GM21390 (cell line): ENCODE measurements around the gene KIAA1328.
A peak's percentile ranks its signal among the peaks of the same experiment; 100 is the strongest.
"Not testable (repeated sequence)": the region's sequence is repeated elsewhere in the genome, so short reads cannot be mapped to it uniquely, and the experiment has no call there.

Experiments
- ATAC-seq: cut with Tn5 transposase; IDR thresholded peaks from one replicate; pipeline ENCODE4 v1.9.1; 2021; ENCODE audit not compliant: unreplicated experiment

KIAA1328 gene

GRCh38 chr18:36828630-36829361, at the start of gene KIAA1328, which contains the start of gene TPGS2:
Gene KIAA1328, plus strand, starts transcription at chr18:36829127. Its CDS starts 12 bp downstream, at chr18:36829139.
Gene TPGS2, minus strand, starts transcription at chr18:36829002. Its CDS starts 235 bp downstream, at chr18:36828767.
- peak; percentile 92 for ATAC-seq

- no peak for ATAC-seq
These were observed 48.2 kb upstream of the KIAA1328 start for GRCh38 chr18:36780748-36781147.

- no peak for ATAC-seq
These were observed 46.2 kb upstream of the KIAA1328 start for GRCh38 chr18:36782710-36783109.

GRCh38 chr18:36783792-36784191, 45.1 kb upstream of the KIAA1328 start:
- no peak for ATAC-seq

GRCh38 chr18:36786686-36787085, 42.2 kb upstream of the KIAA1328 start:
- no peak for ATAC-seq

GRCh38 chr18:36792634-36793283, 36.2 kb upstream of the KIAA1328 start:
- no peak for ATAC-seq

GRCh38 chr18:36798738-36799473, 30.0 kb upstream of the KIAA1328 start:
- ATAC-seq, result no peak

- no peak for ATAC-seq
These were observed 23.8 kb upstream of the KIAA1328 start for GRCh38 chr18:36805105-36805504.

GRCh38 chr18:36808681-36809080, 20.2 kb upstream of the KIAA1328 start:
- ATAC-seq, result no peak

- ATAC-seq, result peak; percentile 98
These were observed 19.1 kb upstream of the KIAA1328 start for GRCh38 chr18:36809590-36810381.

GRCh38 chr18:36811430-36811829, 17.5 kb upstream of the KIAA1328 start:
- no peak for ATAC-seq

GRCh38 chr18:36811955-36812354, 17.0 kb upstream of the KIAA1328 start:
- no peak for ATAC-seq

- no peak for ATAC-seq
These were observed 16.2 kb upstream of the KIAA1328 start for GRCh38 chr18:36812678-36813077.

GRCh38 chr18:36813101-36813775, 15.7 kb upstream of the KIAA1328 start:
- no peak for ATAC-seq

GRCh38 chr18:36813824-36814223, 15.1 kb upstream of the KIAA1328 start:
- ATAC-seq, result no peak

- ATAC-seq, result no peak
These were observed 13.9 kb upstream of the KIAA1328 start for GRCh38 chr18:36814994-36815393.

- ATAC-seq, result not testable (repeated sequence)
These were observed 12.8 kb upstream of the KIAA1328 start for GRCh38 chr18:36816096-36816495.

GRCh38 chr18:36817039-36817438, 11.9 kb upstream of the KIAA1328 start:
- ATAC-seq, result no peak

- ATAC-seq, result no peak
These were observed 10.3 kb upstream of the KIAA1328 start for GRCh38 chr18:36818652-36819051.

- ATAC-seq, result no peak
These were observed 9.3 kb upstream of the KIAA1328 start for GRCh38 chr18:36819621-36820020.
